ENCODE results near the gene SLIT3.

Gene SLIT3

GRCh38 chr5:169024421-169024820 is 276.5 kb downstream of the SLIT3 start:
- H3K36me3 ChIP-seq, result no peaks in the 10 kb centered on the region
- TF ChIP-seq CTCF (IDR thresholded peaks at IDR 0.05; ENCODE audit: low read depth, low read length), result no peak
- no peak for DNase-seq
- no peaks in the 10 kb centered on the region for H3K27me3 ChIP-seq
- H3K4me3 ChIP-seq (ENCODE audit: low read depth, low read length), result no peak overlapping the region
- peaks cover 4% of the 10 kb centered on the region; the same call in 1 of the 2 replicates for H3K4me1 ChIP-seq
- H3K9me3 ChIP-seq, result no peaks in the 10 kb centered on the region

DNA sequence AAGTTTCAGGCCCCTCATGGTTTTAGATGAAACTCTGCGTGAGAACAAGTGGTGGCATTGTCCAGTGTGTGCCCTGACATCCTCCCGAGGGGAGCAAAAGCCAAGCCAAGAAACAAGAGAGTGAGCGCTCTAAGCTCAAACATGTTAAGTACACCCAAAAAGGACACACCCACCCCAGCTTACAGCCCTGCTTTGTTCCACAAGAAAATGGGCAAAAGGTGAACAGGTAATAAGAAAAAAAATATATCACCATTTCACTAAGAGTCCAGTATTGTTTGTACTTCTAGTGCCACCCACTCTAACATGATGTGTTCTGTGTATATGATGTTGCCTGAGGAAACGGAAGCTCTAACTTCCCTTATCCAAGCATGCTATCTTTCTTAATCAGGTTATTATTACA is 278.2 kb downstream of the SLIT3 start:
- no peak overlapping the region for H3K4me3 ChIP-seq (ENCODE audit: low read depth, low read length)
- no peak for TF ChIP-seq CTCF (IDR thresholded peaks at IDR 0.05; ENCODE audit: low read depth, low read length)

GRCh38 chr5:169020102-169020501 is 280.8 kb downstream of the SLIT3 start:
- no peak for TF ChIP-seq CTCF (IDR thresholded peaks at IDR 0.05; ENCODE audit: low read depth, low read length)
- DNase-seq, result peak; percentile 24
- Histone ChIP-seq H3K9me3 (no peaks in the 10 kb centered on the region), H3K27me3 (no peaks in the 10 kb centered on the region), H3K4me1 (peaks cover 4% of the 10 kb centered on the region; the same call in 1 of the 2 replicates), H3K36me3 (no peaks in the 10 kb centered on the region), H3K4me3 (ENCODE audit: low read depth, low read length) (no peak overlapping the region)

More for the DNA sequence above, 278.2 kb downstream of the SLIT3 start:
- Histone ChIP-seq H3K36me3 (no peaks in the 10 kb centered on the region), H3K9me3 (no peaks in the 10 kb centered on the region), H3K4me1 (peaks cover 4% of the 10 kb centered on the region; the same call in 1 of the 2 replicates), H3K27me3 (no peaks in the 10 kb centered on the region)
- no peak for DNase-seq

DNA sequence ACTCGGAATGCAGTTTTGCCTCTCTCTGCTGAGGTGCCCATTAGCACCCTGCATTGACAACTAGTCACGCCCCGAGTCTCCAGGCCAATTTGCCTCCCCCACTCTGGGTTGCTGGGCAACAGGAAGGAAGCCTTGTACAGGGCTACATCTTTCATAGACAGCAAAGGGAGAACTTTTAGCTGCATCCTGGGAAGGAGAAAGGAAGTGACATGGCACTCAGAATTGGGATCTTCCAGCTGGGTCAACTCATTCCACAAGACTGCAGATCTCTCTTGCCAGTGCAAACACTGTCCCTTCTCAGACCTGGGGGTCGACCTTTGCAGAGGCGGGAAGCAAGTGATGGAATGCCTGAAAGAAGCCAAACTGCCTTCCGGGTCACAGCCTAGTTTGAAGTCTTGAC is 282.0 kb downstream of the SLIT3 start:
- H3K4me3 ChIP-seq (ENCODE audit: low read depth, low read length), result no peak overlapping the region
- no peaks in the 10 kb centered on the region for H3K36me3 ChIP-seq
- H3K9me3 ChIP-seq, result no peaks in the 10 kb centered on the region
- no peaks in the 10 kb centered on the region for H3K27me3 ChIP-seq
- no peak for TF ChIP-seq CTCF (IDR thresholded peaks at IDR 0.05; ENCODE audit: low read depth, low read length)
- no peaks in the 10 kb centered on the region for H3K4me1 ChIP-seq
- DNase-seq, result no peak

- H3K27me3 ChIP-seq, result no peaks in the 10 kb centered on the region
- no peaks in the 10 kb centered on the region for H3K36me3 ChIP-seq
- peaks cover 7% of the 10 kb centered on the region for H3K4me1 ChIP-seq
- H3K4me3 ChIP-seq (ENCODE audit: low read depth, low read length), result no peak overlapping the region
- no peak for TF ChIP-seq CTCF (IDR thresholded peaks at IDR 0.05; ENCODE audit: low read depth, low read length)
- DNase-seq, result no peak
- H3K9me3 ChIP-seq, result no peaks in the 10 kb centered on the region
These were observed 284.9 kb downstream of the SLIT3 start for GRCh38 chr5:169015991-169016390.

DNA sequence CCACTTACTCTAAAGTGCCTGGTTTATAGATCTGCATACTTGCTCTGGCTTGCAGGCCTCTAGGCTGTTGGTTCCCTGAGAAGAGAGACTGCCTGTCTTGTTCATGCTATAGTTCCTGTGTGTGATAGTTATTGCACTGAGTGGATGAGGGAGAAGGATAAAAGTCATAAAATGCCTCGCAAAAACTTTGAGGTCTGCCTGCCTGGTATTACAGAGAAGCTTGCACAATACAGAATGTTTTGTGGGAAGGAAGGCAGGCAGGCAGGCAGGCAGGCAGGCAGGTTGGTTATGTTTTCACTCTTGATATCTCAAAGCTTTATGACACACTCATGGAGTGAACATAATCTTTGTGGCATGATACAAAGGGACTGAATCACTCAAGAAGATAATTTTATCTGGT is 287.1 kb downstream of the SLIT3 start:
- no peak for DNase-seq
- Histone ChIP-seq H3K4me1 (peaks cover 16% of the 10 kb centered on the region), H3K36me3 (no peaks in the 10 kb centered on the region), H3K4me3 (ENCODE audit: low read depth, low read length) (no peak overlapping the region), H3K27me3 (no peaks in the 10 kb centered on the region), H3K9me3 (no peaks in the 10 kb centered on the region)
- TF ChIP-seq CTCF (IDR thresholded peaks at IDR 0.05; ENCODE audit: low read depth, low read length), result no peak

Measured in BE2C (cell line).